UCSD-AML1 (cell line): Measurements from ENCODE around the gene GPD2.

Experiments used
- DNase-seq: peaks from one replicate; lab custom pipeline; 2025; ENCODE audit not compliant: unreplicated experiment; lab: John Stamatoyannopoulos, UW

The GPD2 gene

GRCh38 chr2:156435396-156435717 is 822 bp upstream of the GPD2 start:
- no peak for DNase-seq

DNA sequence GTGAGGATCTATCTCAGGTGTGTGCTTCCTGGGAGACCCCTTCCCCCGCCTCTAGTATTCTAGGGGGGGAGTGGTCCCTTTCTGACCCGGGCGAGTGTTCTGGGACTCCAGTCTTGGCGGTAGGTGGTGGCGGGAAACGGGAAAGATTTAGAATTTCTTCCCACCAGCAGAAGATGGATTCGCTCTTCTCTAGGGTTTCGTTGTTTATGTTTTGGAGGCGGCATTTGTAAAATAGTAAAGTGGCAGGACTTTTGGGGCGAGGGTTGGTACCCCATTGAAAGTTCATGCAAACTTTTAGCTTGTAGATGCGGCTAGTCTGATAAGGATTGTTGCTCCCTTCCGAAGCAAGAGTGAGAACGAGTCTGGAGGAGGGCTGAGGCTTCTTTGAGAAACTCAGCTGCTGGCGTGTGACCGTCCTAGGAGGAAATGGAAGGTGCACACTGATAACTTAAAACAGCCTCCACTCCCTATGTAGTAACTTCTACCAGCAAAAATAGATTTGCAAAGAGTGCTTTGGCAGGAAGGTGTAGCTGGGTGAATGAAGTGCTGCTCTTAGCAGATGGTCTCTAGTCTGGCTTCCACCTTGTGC is 412 bp downstream of the GPD2 start:
- no peak for DNase-seq

DNA sequence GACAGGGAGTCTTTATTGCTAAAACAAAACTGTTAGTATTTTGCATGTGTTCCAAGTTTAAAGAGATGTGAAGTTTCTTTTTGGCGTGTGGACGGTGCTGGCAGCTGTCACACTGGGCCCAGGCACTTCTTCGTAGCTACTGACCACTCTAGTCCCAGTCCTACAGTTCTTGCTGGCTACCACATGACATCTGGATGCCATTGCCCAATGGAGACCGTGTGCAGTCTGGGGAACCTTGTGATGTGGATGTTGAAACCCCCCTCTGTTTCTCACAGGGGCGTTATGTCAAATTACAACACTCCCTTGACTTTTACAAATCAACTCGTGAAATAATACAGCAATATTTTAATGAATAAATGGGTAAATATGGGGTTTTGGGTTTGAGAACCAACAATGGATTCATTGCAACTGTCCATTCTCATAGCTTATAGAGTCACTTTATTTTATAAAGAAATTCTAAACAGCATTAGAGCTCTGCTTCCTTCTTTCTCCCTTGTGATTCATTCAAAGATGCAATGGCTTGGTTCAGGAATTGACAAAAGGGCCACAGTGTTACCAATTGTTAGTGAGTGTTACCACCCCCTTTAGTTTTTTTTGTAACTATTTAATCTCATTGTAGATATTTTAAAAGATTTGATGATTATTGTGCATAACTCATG is 1.2 kb downstream of the GPD2 start:
- DNase-seq, result no peak

DNA sequence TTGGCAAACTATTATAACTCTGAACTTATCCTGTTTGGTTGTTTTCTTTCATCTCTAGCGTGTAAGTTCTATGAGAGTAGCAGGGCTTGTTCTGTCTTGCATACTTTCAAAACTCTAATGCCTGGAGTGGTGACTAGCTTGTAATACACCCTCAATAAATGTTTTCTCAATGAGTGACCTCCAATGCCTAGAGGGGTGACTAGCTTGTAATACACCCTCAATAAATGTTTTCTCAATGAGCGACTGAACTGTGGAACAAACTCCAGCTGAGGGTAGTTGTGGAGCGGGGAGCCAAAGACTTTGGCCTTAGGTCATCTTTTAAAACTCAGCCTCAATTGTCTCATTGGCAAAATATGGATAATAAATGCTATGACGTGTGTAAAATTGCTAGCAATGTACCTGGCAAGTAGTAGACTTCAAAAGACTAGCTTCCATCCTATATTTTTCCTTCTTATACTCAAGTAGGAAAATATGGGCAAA is 1.8 kb downstream of the GPD2 start:
- no peak for DNase-seq

- DNase-seq, result no peak
These were observed 6.9 kb downstream of the GPD2 start for GRCh38 chr2:156443089-156443488.

- DNase-seq, result no peak
These were observed 9.4 kb downstream of the GPD2 start for GRCh38 chr2:156445296-156446220.

DNA sequence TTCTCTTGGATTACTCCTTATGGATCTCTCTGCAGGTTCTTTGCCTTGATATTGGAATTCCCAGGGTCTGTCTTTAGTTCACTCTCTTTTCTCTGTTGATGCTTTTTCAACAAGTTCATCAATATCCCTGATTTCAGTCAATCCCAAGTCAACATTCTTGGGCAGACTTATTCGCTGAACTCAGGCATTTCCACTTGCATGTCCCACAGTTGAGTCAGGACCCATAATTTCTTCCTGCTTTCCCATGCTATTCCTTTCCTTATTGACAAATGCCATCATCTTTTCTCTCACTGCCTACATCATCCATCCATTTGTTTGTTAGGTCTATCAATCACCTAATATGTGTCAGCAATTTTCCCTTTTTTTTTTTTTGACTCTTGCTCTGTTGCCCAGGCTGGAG is 11.6 kb downstream of the GPD2 start:
- DNase-seq, result no peak

DNA sequence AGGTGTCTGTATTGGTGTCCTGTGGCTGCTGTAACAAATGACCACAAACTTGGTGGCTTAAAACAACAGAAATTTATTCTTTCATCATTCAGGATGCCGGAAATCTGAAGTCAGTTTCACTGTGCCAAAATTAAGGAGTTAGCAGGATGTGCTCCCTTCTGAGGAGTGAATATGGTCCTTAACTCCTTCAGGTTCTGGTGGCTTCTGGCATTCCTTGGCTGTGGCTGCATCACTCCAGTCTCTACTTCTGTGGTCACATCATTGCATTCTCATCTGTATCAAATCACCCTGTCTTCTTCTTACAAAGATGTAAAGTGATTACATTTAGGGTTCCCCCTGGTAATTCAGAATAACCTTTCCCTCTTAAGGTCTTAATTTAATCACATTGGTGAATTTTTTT is 12.6 kb downstream of the GPD2 start:
- no peak for DNase-seq

DNA sequence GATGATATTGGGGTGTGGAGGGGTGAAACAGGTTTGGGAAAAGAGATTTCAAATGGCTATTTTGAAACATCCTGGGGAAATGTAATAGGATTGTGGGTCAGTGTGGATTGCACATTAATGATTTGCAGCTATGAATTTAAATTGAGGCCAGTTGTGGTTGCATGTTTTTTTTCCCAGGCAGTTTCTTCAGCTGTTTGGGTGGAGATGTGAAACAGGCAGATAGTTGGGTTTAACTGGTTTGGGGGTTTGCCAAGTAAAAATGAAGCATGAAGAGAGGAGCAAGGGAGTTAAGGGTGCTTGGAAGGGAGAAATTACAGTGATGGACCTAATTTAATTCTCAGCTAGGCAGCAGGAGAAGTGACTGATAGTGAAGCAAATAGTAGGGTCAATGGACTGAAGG is 16.8 kb downstream of the GPD2 start:
- no peak for DNase-seq

DNA sequence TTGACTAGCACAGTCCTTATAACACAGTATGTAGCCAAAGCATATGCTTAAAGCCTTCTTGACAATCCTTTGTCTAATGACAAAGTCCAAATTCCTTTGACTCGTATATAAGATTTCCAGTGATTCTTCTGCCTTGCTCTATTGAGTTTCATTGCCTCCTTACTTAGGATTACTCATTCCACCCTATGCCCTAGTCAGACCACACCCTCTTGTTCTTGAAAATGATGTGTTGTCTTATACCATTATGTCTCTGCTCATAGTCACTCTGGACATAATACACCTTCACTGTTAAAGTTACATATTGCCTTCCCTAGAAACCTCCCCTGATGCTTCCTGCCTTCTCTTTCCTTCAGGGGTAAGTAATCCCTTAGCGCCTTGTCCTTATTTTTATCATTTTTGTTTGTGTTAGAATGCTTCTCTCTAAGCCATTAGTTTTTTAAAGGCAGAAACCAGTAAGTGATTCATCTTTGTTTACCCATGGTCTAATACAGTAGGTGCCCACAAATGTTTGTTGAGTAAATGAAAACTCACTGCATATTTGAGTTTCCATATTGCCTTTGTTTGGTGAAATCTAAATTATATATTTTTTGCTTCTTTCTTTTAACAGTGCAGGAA is 19.3 kb downstream of the GPD2 start:
- DNase-seq, result no peak

GRCh38 chr2:156456616-156457015 is 20.4 kb downstream of the GPD2 start:
- no peak for DNase-seq

DNA sequence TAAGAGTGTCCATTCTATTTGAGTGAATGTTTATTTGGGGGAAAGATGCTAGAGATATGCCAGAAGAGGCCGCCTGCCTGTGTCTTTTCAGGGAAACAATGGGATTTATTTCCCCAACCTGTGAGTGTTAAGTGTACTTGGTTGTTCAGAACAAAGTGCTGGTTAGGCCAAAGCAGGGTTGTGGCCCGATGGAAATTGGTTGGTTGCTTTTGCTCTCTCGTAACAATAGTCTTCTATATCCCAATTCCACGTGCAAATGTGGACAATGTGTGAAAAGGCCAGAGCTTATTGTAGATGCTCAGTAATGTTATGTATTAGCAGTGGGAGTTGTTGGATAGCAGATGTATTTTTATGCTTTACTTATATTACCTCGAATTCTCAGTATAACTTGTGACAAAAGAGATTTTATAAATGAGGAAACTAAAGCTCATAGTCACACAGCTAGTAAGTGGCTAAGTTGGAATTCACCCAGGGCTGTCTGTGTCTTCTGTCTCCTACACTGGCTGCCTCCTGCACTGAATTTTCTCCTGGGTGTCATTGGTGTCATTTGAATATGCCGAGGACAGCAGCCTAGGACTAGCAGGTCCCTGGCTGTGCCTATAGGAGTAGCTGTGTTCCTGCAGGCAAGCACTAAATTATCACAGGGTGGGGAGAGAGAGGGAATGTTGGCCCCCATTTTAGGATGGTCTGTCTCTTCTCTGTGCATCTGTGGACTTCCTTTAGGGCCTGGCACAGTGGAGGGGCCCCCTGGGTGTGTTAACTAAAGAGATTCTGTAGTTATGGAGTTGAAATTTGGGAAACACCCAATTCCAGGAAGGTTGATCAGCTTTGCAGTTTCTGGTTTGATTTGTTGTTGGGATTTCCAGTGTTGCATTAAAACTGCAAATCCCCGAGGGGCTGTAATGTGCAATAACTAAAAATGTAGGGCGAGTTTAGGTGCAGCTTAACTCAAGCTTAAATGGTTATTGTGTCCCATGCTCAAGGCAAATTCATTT is 21.6 kb downstream of the GPD2 start:
- no peak for DNase-seq

DNA sequence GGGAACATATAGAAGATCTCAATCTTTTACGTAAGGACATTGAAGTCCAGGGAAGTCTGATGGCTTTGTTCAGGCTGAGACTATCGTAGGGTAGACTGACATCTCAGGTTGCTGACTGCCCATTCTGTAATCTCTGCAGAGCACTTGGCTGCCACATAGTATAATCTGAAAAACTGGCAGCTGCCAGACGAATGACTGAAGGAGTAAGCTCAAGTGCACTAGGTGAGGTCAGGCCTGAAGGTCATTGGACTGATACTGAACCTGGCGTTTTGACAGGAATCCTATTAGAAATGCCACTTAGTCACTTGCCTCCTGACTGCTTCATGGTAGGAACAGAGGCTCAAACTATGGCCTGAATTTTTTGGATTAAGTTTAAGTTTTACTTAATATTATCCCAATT is 23.5 kb downstream of the GPD2 start:
- DNase-seq, result no peak

DNA sequence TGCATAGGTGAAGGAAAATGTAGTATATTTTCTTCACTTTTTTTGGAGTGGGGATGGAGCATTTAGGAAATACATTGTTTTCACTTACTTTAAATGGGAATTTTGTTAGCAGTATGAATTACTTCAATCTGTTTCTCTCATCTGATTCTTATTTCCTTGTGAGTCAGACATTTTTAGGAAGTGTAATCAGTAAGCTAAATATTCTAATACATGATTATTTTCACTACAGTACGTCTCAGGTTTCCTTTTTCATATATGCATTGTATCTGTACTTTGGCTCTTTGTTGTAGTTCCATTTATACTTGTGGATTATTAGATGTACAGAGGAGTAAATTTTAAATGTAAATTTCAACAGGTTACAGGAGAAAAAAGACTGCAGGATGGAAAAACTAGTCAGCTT is 27.9 kb downstream of the GPD2 start:
- DNase-seq, result no peak

GRCh38 chr2:156465573-156465972 is 29.4 kb downstream of the GPD2 start:
- no peak for DNase-seq

- DNase-seq, result no peak
These were observed 30.7 kb downstream of the GPD2 start for GRCh38 chr2:156466739-156467405.

GRCh38 chr2:156470975-156471583 is 34.9 kb downstream of the GPD2 start:
- DNase-seq, result no peak

- no peak for DNase-seq
These were observed 35.6 kb downstream of the GPD2 start for GRCh38 chr2:156471762-156472161.

- DNase-seq, result no peak
These were observed 36.5 kb downstream of the GPD2 start for GRCh38 chr2:156472686-156473085.

DNA sequence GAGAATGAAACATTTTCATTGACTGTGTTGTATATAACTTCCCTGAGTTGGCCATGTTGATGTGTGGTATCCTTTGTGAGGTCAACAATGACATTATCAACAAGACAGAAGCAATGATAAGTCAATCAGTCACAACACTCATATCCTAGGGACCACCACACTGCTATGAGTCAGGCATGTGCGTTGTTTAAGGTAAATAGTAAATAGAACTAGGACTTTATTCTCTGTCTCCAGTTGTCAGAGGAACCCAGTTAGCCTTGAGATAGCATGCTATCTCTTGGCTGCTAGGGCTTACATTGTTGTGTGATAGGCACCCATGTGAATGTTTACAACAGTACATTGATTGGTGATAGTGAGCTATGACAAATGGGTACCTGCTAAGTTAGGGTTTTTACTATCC is 37.3 kb downstream of the GPD2 start:
- no peak for DNase-seq
